GM12891 (cell line): ENCODE measurements around the gene SRRD.
A peak's percentile ranks its signal among the peaks of the same experiment; 100 is the strongest.

ENCODE experiments used
- PAX5 ChIP-seq: IDR thresholded peaks from 2 replicates; pipeline ENCODE4 v1.6.1; 2011; ENCODE audit warnings: low read length, moderate library complexity, mild to moderate bottlenecking; ENCODE audit not compliant: insufficient read depth, severe bottlenecking
- POLR2A ChIP-seq: IDR thresholded peaks from 2 replicates; pipeline ENCODE4 v1.6.1; 2011; ENCODE audit warnings: low read depth, low read length, control low read depth
- POLR2AphosphoS5 ChIP-seq: IDR thresholded peaks from 2 replicates; pipeline ENCODE4 v1.6.1; 2011; ENCODE audit warnings: low read depth, low read length, control low read depth
- POU2F2 ChIP-seq: IDR thresholded peaks from 2 replicates; pipeline ENCODE4 v1.6.1; 2011; ENCODE audit warnings: low read depth, mild to moderate bottlenecking, control low read depth, low read length, moderate library complexity
- SPI1 ChIP-seq: IDR thresholded peaks from 2 replicates; pipeline ENCODE4 v1.6.1; 2011; ENCODE audit warnings: low read depth, low read length, control low read depth
- TAF1 ChIP-seq: IDR thresholded peaks from 2 replicates; pipeline ENCODE4 v1.6.1; 2011; ENCODE audit warnings: low read depth, low read length, control low read depth

- TF ChIP-seq SPI1: peak; percentile 85
- no peak for TF ChIP-seq POLR2A
- TF ChIP-seq POLR2AphosphoS5: no peak
- no peak for TF ChIP-seq TAF1
- no peak for TF ChIP-seq POU2F2
- no peak for TF ChIP-seq PAX5
Observed at GRCh38 chr22:26481694-26482093, 2.0 kb upstream of the SRRD start.
